A549 treated with AZD9567 at 1 μM for 4 hours (cell line): ENCODE results near the gene RPL22L1. TPM values are rescaled to one million over a fixed set of nuclear protein-coding genes. Genes with fewer than 3 reads are reported as not detected.

ENCODE experiments used
- total RNA-seq: library from RNA; stranded (reverse); fragments of 200-300 nt; extraction: Qiagen RNA extraction; gene quantifications from 5 replicates; pipeline ENCODE4 v1.2.3, GENCODE V29; 2022; ENCODE audit not compliant: insufficient read depth

The RPL22L1 gene
- total RNA-seq: 139 to 304 TPM (median 283 TPM) in 5 replicates

GRCh38 chr3:170869645-170870593 is at the start of gene RPL22L1:
RPL22L1 (minus strand) TSS chr3:170870195; CDS start chr3:170870167, 28 bp downstream.

GRCh38 chr3:170908235-170909116 is 38.5 kb upstream of the RPL22L1 start, which contains the start of gene EIF5A2:
EIF5A2 (minus strand) TSS chr3:170908637; CDS start chr3:170907806, 831 bp downstream.

Other genes starting within 250 kb of the RPL22L1 start
- 13.7 to 19.1 TPM (median 15.2 TPM) in 5 replicates for gene EIF5A2, start 38.4 kb upstream of the RPL22L1 start, total RNA-seq
- gene SLC2A2, start 156.5 kb upstream of the RPL22L1 start, total RNA-seq: not detected in 5 replicates